GM18498 (cell line): ENCODE data around the gene EHF.

Source experiments
- ATAC-seq: cut with Tn5 transposase; IDR thresholded peaks from one replicate; pipeline ENCODE4 v1.9.1; 2021; ENCODE audit warnings: mild to moderate bottlenecking, moderate library complexity; ENCODE audit not compliant: unreplicated experiment

EHF gene

DNA sequence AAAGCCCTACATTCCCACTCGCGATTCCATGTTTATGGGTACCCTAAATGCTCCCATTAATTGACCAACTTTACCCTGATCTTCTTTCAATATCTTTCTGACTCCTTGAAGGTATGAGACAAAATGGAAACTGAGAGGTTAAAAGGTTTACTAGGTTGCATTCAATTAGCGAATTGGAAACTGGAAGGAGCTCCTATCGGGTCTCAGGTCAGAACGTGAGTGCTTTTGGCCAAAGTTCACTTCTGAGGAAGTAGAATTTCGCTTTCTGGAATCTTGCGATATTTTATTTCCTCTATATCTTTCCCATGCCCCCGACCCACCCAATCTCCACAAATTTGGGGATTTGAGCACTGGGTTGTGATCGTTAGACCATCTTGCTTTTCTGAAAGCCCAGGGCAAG is 2.6 kb downstream of the EHF start:
- no peak for ATAC-seq

DNA sequence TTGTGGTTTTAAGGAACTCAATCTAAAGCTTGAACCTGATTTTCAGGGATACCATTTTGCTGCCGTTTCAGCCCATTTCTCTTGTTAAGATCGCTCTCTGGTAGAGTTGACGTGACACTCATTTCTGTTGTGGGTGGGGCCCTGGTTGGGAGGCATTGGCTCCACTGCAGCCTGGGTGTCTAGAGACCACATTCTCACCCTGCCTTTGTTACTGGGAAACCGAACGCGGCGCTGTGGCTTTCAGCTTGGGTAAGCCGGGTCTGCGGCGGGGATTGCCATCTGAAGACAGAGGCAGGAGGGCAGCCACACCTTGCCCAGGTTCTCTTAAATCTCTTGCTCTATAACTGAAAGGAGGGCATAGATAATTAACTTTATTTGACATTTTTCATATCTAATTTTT is 3.2 kb downstream of the EHF start:
- ATAC-seq = no peak

DNA sequence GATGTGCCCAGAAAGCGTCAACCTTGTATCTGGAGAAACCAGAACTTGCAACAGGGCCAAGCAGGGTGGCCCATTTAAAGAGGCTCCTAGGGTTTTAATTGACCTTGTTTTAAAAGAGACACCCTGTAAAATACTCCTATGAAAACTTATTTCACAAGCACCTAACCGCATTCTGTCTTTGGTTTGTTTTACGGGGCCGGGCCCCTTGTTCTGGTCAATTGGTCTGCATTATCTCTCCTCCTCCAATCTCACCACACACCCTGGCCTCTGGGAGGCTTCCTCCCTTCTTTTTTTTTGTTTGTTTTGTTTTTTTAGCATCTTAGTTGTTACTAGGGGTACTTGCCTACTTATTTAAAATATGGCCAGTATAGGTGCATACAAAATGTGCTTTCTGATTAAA is 4.7 kb downstream of the EHF start:
- no peak for ATAC-seq

DNA sequence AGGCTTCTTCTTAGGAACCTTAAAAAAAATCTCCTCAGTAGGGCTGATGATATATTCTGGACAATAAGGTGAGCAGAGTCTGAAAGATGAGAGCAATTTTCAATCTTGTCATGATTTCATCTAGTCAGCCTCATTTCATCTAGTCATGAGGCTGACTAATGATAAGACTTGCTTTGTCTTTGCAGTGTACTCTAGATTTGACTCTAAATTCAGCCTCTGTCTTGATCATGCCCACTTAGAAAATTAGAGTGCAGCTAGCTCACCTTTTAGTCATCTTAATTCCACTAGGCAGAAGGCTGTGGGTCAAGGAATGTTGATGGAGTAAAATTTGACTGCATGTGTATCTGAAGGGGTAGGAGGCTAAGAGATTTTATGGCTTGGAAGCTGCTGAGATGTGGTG is 5.5 kb downstream of the EHF start:
- ATAC-seq = no peak

DNA sequence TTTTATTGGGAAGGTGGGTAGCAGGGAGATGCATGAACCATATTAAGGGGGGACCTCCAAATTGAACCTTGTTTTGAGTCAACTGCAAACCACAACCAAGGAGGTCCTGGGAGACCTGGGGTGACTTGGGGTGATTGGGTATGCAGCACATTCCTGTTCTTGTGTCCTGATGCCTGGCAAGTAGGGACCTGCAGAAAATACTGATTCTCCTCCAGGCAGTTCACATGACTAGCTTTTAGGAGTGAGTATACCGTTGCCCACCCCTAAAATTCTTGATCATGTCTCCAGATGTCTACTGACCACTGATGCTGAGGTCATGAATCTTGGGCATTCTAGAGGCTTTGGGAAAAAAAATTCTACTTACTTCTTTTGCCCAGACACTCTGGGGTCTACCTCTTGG is 6.3 kb downstream of the EHF start:
- no peak for ATAC-seq

DNA sequence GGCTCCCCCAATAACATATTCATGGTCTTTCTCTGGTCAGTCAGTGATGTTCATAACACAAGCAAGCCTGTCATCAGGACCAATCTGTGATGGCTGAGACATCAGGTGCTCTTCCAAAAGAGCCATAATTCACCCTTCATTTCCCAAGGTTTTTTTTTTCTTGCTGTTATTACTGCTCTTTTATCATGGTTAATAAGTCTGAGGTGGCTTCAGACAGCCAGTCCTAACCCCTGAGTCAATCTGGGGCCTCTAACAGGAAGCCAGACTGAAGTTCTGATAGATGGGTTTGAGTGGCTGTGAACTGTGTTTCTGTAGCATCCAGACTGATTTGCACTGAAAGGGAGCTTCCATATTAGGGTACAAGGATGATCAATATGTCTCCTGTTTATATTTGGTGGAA is 8.8 kb downstream of the EHF start:
- ATAC-seq = no peak

DNA sequence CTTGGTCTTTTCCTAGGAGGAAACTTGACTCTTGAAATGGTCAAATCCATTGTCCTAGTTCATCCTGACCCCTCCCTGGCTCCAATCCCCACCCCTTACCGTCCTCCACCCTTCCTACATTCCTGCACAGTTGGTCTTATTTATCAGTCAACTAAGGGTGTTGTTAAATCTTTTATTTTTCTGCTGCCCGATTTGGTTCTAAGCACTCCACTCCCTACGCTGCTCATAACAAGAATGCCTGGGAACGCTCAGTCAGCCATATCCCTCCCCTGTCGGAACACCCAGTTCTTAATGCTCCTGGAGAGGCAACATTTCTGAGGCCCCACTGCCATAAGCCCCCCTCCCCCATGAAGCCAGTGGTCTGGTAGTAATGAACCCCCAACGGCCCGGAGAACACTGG is 9.7 kb downstream of the EHF start:
- ATAC-seq = no peak

DNA sequence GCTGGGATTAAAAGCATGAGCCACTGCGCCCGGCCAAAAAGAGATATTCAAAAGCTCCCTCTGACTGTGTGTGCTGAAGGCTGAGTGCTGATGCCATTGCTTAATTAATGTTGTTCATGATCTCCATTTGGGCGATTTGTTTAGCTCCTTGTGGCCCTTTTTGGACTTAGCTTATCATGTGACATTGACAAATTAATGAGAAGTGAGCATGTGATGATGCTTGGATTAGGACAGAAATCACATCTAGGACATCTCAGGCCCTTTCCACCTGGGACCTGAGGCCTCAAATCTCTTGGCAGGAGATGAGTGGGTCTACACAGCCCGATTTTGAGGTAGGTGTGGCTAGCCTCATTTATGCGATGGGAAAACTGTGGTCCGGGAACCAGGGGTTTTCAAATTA is 10.4 kb downstream of the EHF start:
- ATAC-seq = no peak

DNA sequence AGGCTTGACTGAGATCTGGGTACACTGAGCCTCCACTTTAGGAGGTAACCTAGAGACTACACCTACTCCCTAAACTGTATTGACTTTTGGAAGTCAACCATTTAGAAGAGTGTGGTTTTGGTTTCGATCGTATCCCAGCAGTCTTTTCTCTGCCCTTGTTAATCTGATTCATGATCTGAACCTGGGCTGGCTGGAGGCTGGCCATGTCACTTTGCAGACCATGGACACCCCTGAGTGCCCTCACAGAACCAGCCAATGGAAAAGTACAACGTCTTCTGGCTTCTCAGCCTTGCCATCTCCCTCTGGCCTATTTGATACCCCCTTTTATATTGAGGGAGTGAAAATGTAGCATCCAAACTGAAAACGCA is 10.8 kb downstream of the EHF start:
- no peak for ATAC-seq

DNA sequence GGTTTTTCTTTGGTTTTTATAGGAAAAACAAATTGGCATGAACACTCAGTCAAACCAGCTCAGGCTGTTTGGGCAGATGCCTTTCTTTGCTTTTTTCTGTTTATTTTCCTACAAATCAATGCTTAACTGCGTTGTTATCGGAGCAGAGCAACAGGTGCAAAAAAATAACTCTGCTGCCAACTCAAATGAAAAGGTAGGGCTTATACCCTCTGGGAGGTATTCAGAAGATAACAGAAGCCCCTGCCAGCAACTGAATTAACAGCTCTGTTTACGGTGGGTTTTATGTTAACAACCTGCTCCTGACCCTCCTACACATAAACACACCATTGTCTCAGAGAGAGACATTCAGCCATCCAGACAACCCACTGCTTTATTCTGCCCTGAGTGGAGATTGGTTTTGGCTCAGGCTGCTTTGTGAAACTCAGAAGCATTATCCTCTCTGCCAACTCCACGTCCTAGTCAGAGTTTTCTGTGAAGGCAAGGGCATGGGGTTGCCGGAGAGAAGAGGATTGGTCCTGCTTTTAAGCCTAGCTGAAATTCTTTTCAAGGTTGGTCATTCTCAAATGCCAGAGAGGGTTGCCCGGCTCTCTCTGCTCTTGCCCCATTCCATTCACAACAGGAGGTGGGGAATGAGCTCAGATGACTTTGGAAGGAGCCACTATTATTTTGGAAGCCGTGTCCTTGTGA is 11.4 kb downstream of the EHF start:
- ATAC-seq = no peak

DNA sequence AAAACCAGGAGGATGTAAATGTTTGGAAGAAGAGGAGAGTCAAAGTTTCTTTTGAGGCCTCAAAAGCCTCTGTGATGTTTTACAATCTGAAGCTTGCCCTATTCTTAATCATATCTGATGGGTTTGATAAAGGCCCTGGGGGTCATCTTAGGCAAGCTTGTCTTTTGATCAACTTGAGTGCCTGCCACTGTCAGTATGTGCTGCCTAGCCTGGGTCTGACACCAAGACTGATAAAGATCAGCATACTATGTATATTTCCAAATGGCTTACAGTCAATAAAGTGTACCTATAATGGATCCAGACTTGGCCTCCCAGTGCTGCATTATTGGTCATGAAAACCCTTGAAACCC is 12.7 kb downstream of the EHF start:
- peak; percentile 20 for ATAC-seq

DNA sequence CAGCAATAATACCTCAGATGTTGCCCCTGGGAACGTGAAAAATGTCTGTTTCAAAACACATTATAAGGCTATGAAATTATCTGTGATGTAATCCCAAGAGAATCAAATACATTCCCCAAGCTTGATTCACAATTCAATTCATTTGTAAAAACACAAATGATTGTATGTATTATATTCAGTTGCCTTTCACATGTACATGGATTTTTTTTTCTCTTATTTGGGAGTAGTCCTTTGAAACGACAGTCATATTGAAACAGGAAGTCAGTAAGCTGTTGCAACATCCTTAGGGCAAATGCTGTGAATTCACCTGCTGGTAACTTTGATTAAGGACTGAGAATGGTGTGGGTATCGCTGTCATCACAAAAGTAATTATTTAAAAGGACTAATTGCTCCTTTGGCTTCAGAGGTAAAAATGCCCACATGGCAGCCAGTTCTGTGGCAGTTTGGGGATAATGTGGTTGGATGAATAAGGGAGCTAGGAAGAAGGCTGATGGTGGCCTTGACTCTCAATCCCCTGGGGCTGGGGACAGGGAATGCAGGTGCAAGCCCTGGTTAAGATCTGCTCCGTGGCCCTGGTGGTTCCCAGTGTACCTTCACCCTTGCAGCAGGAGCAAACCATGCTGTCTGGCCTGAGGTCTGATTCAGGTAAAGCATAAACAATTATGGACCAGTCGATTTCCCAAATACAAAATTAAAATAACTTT is 13.2 kb downstream of the EHF start:
- ATAC-seq = peak; percentile 90

DNA sequence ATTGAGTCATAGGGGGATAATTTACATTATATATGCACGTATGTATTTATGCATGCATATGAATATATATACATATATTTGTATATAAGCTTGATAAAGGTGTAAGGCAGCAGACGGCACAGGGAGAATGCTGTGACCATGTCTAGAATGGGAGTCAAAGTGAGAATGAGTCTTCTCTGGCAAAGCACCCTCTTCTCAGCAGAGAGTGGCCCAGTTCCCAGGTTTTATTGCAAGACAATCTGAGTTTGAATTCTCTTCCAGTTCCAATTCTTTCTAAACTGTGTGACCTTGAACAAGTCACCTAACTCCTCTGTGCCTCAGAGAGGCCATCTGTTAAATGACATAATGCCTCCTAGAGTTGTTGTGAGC is 13.8 kb downstream of the EHF start:
- peak; percentile 18 for ATAC-seq

DNA sequence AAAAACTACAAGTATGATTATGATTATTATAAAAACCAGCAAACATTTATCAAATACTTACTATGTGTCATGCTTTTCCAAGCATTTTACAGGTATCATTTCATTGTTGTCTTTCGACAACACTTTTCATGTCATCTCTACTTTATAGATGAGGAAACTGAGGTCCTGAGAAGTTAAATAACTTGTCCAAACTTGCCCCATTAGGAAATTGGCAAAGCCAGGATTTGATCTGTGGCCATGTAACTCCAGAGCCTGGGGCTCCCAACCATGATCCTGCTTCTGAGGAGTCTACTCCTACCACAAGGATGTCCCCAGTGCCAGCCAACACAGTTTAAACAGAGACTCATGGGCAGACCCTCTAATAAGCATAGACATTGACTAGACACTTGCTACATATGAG is 15.2 kb downstream of the EHF start:
- no peak for ATAC-seq

DNA sequence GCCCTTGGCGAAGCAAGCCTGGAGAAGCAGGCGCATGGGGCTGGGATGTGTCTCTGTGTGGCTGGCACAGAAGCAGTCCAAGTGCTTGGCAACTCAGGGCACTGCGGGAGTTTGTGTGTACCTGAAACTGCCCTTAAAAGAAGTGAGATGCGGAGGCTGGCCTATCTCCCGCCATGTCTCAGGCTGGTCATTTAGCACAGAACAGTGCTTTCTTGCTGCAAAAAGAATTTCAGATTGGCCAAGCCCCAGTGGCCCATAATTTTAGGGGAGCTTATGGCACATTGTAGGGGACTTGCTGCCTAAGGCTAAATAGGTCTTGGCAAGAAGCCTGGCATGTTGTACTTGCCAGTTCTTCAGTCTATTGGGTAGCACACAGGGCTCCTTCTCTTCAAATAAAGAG is 16.4 kb downstream of the EHF start:
- ATAC-seq = no peak

DNA sequence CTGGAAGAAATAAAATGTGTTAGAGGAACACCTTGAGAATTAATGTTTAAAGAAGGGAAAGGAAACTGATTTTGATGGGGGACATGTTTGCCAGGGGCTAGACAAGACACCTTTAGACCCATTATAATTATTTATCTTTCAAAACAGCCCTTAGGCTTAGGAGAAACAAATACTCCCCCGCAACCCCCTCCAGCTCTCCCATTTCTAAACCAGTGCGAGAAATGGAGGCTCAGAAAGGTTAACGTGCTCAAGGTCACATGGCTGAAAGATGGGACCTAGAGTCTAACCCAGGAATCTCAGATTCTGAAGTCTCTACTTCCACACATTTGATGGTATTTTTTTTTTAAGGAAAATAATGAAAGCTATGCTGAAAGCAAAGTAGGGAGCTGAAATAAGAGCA is 18.0 kb downstream of the EHF start:
- ATAC-seq = no peak

DNA sequence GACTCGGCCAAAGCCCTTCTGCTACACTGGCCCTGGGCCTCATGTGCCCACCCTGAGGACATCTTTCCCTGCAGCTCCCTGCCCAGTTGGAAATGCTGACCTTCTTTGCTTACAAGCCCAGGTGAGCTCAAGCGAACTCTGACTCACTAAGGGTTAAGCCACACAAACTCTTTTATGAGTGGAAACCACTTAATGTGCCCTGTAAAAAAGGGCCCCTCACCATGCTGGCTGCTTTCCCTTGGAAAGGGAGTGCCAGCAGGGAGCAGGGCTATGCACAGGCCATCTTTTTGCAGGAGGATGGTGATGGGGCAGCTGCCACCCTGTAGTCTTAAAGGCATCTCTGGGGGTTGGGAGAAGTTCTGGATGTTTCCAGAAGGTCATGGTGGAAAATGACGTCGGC is 18.7 kb downstream of the EHF start:
- no peak for ATAC-seq

DNA sequence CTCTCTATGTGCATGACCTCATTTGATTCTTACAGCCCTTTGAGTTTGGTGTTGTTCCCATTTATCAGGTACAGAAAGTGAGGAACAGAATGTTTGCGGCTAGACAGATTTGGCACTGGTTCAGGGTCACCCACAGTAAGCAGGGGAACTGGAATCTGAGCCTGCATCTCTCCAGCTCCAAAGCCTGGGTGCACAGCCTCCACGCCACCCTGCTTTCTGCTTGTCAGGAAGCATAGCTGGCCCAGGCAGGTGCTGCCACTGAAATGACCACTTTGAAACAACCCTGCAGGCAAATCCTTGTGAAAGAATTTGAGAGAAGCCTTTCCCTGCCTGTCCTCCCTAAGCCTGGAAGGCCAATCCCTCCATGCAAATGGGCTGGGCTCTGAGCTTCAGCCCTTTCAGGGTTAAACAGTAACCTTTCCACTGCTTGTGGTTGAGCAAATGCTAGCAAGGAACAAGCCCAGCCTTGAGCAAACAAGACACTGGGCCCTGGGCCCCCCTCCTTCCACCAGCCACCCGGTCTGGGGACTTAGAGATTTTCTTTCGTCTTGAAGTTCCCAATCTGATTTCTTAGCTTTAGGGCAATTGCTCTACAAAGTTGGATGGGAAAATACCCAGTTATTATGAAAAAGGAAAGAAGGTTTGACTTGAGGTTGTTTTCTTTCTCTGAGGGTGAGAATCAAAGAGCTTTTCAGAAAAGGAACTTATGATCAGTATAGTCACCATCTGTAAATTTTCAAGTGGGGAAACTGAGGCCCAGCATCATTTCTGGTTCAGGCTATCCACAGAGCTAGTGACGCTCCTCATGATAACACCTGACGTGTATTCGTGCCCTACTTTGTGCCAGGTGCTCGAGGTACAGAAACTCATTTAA is 19.4 kb downstream of the EHF start:
- ATAC-seq = peak; percentile 98

DNA sequence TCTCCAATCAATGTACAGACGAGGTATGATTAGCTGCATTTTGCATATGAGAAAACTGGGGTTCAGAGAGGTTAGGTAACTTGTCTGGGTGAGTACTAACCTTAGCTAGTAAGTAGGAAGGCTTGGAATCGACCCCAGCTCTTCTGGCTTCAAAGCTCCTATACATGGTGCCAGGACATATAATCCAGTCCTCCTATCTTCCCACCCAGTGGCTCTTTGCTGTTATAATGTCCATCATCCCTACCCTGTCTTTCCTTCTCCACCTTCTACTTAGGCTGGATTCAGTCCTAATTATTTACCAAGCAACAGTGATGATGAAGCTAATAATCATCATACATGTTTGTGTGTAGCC is 20.0 kb downstream of the EHF start:
- ATAC-seq = no peak

DNA sequence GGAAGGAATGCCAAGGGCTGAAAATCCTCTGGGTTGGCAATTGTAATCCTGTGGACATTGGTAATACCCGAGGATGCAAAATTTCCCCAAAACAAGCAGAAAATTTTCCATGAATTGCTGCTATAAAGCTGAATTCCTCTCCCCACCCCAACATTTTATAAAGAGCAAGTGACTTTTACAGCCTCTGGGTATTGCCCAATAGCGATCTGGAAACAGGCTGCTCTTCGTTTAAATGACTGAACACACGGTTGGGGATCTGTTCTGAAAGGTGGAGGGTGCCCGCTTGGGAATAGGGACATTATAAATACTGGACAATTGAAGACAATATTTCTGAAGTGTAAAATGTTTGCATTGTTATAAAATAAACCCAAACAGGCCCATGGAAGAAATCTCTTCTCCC is 20.6 kb downstream of the EHF start:
- ATAC-seq = no peak

DNA sequence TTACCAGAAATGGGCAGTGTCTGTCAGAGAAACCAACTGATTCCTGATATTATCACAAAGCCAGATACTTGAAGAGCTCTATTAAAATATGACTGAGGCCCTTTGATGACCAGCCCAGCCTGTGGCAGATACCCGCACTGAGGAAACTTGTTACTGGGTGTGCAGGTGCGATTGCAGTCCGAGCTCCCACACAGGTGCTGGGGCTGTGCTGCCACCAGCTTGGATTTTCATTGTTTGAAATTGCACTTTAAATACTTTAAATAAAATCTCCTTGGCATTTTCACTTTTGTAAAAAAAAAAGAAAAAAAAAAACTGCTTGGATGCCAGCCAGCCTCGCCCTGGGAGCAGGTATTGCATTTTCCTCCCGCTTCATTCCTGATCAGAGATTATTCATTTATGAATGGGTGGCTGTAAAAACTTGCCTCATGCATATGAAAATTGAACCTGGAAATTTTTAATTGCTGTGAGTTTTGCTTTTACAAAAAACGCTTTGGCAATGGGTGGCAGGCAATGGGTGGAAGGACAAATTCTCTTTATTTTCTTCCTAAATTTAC is 21.2 kb downstream of the EHF start:
- no peak for ATAC-seq

DNA sequence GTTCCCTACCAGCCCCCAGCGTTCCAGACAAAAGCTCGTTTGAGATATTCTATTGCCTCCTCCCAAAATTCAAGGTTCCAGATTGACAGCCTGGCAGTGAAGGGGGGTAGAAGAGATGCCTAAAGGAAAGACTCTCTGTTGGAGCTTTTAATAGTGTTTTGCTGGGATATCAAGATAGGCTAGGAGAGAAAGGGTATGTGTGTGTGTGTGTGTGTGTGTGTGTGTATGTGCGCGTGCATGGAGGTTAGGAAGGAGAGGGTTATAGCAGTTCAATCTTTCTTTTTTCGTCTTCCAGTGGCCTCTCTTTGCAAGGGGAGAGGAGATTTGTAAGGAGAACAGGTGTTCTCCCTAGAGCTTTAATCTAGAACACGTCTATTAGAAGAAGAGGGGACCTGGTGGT is 22.0 kb downstream of the EHF start:
- no peak for ATAC-seq
